Caco-2 (cell line): Measurements from ENCODE around the gene SFRP5. TPM values are rescaled to one million over a fixed set of nuclear protein-coding genes. Genes with fewer than 3 reads are reported as not detected.

ENCODE experiments used
- BruUV-seq: library from RNA; stranded (reverse); fragments of 400-500 nt; replicated peaks from 2 replicates; lab custom pipeline; 2021; lab: Mats Ljungman, UMichigan
- CTCF ChIA-PET: fragments of 300-600 bp; sonication (Branson Sonifier 250); formaldehyde crosslinking; loops from one replicate; lab custom pipeline; 2022; ENCODE audit warnings: antibody characterized with exemption; lab: Charles Lee
- POLR2A ChIA-PET: fragments of 300-600 bp; sonication (Branson Sonifier 250); formaldehyde crosslinking; loops from one replicate; lab custom pipeline; 2022; ENCODE audit warnings: antibody characterized with exemption; lab: Charles Lee
- DNase-seq, 2 experiments: peaks; one replicate each; pipeline versions ENCODE4 v3.0.0 to v3.0.0-alpha.2; 2020 to 2022
- H3K27me3 ChIP-seq: replicated peaks from 2 replicates; pipeline ENCODE4 v1.6.0; 2011; ENCODE audit warnings: low read length; ENCODE audit not compliant: control insufficient read depth, insufficient read depth
- H3K36me3 ChIP-seq: 2 replicates; pipeline ENCODE4 v1.5.1; 2011; ENCODE audit warnings: low read length; ENCODE audit not compliant: control insufficient read depth, insufficient read depth
- H3K4me1 ChIP-seq: fragments of 250-450 bp; sonication (Bioruptor Pico); 2 replicates; pipeline ENCODE4 v1.5.1; 2020; ENCODE audit warnings: mild to moderate bottlenecking
- H3K4me3 ChIP-seq: 2 replicates; pipeline ENCODE4 v1.5.1; 2011; ENCODE audit warnings: low read depth, mild to moderate bottlenecking, control low read depth, low read length
- H3K9me3 ChIP-seq: fragments of 250-450 bp; sonication (Bioruptor Pico); 2 replicates; pipeline ENCODE4 v1.5.1; 2020; ENCODE audit warnings: mild to moderate bottlenecking, moderate library complexity
- H3K27ac Mint-ChIP-seq: one replicate; pipeline ENCODE4 v1.8.0; 2022; ENCODE audit warnings: mixed read lengths; ENCODE audit not compliant: unreplicated experiment
- H3K27me3 Mint-ChIP-seq: one replicate; pipeline ENCODE4 v1.8.0; 2022; ENCODE audit warnings: mixed read lengths; ENCODE audit not compliant: insufficient read depth, unreplicated experiment
- H3K36me3 Mint-ChIP-seq: one replicate; pipeline ENCODE4 v1.8.0; 2022; ENCODE audit warnings: mild to moderate bottlenecking, mixed read lengths; ENCODE audit not compliant: insufficient read depth, unreplicated experiment
- H3K4me1 Mint-ChIP-seq: one replicate; pipeline ENCODE4 v1.8.0; 2022; ENCODE audit warnings: low read depth, mixed read lengths; ENCODE audit not compliant: unreplicated experiment
- H3K4me3 Mint-ChIP-seq: one replicate; pipeline ENCODE4 v1.8.0; 2022; ENCODE audit warnings: mild to moderate bottlenecking, moderate library complexity, mixed read lengths; ENCODE audit not compliant: unreplicated experiment
- H3K9me3 Mint-ChIP-seq: one replicate; pipeline ENCODE4 v1.8.0; 2022; ENCODE audit warnings: mixed read lengths; ENCODE audit not compliant: unreplicated experiment
- CTCF ChIP-seq, 2 experiments: fragments of 200-600 bp in 1 of 2; IDR thresholded peaks; 1 replicate in 1 of 2; 2 replicates in 1 of 2; pipeline versions ENCODE4 v1.5.1 to v1.8.0; 2011 to 2022; ENCODE audit warnings: antibody characterized with exemption in 1 of 2, control low read depth in 1 of 2, inconsistent platforms in 1 of 2, low read depth in 1 of 2, low read length in 1 of 2, mild to moderate bottlenecking in 1 of 2, moderate library complexity in 1 of 2; ENCODE audit not compliant: insufficient read depth in 1 of 2, severe bottlenecking in 1 of 2, unreplicated experiment in 1 of 2
- intact Hi-C: fragments of 100-400 bp; cut with micrococcal nuclease; formaldehyde crosslinking; loops from one replicate; pipeline ENCODE4 v1.10.0; 2022; ENCODE audit not compliant: unreplicated experiment
- total RNA-seq: library from RNA; stranded (reverse); gene quantifications from 2 replicates; pipeline ENCODE4 v1.2.3, GENCODE V29; 2022

SFRP5 gene
- total RNA-seq, 1 experiment from 2014 or later, result 1.1 TPM

GRCh38 chr10:97813311-97813710 lies 41.5 kb upstream of the SFRP5 start:
- Mint-ChIP-seq H3K9me3 (no peaks in the 10 kb centered on the region), H3K4me1 (no peaks in the 10 kb centered on the region), H3K36me3 (no peaks in the 10 kb centered on the region), H3K27ac (no peak overlapping the region), H3K27me3 (no peaks in the 10 kb centered on the region), H3K4me3 (no peak overlapping the region)
- ChIA-PET CTCF (no interaction called here), POLR2A (no interaction called here)
- intact Hi-C loops, result no loop called here
- Histone ChIP-seq H3K27me3 (no peaks in the 10 kb centered on the region), H3K4me1 (peaks cover 14% of the 10 kb centered on the region), H3K9me3 (no peaks in the 10 kb centered on the region), H3K4me3 (no peak overlapping the region), H3K36me3 (no peaks in the 10 kb centered on the region)
- no TSS peak for BruUV-seq
- DNase-seq, result no peak
- TF ChIP-seq CTCF (IDR thresholded peaks at IDR 0.05; ENCODE audit: insufficient read depth in 1 of 2, low read depth in 1 of 2, low read length in 1 of 2, severe bottlenecking in 1 of 2, unreplicated experiment in 1 of 2), result no peak

GRCh38 chr10:97812696-97813095 lies 40.9 kb upstream of the SFRP5 start:
- ChIA-PET CTCF (no interaction called here), POLR2A (no interaction called here)
- Mint-ChIP-seq H3K36me3 (no peaks in the 10 kb centered on the region), H3K4me1 (no peaks in the 10 kb centered on the region), H3K9me3 (no peaks in the 10 kb centered on the region), H3K27ac (no peak overlapping the region), H3K4me3 (no peak overlapping the region), H3K27me3 (no peaks in the 10 kb centered on the region)
- TF ChIP-seq CTCF (IDR thresholded peaks at IDR 0.05; ENCODE audit: insufficient read depth in 1 of 2, low read depth in 1 of 2, low read length in 1 of 2, severe bottlenecking in 1 of 2, unreplicated experiment in 1 of 2), result no peak
- Histone ChIP-seq H3K4me3 (no peak overlapping the region), H3K4me1 (peaks cover 14% of the 10 kb centered on the region), H3K36me3 (no peaks in the 10 kb centered on the region), H3K9me3 (no peaks in the 10 kb centered on the region), H3K27me3 (no peaks in the 10 kb centered on the region)
- BruUV-seq, result no TSS peak
- intact Hi-C loops, result no loop called here
- no peak for DNase-seq

DNA sequence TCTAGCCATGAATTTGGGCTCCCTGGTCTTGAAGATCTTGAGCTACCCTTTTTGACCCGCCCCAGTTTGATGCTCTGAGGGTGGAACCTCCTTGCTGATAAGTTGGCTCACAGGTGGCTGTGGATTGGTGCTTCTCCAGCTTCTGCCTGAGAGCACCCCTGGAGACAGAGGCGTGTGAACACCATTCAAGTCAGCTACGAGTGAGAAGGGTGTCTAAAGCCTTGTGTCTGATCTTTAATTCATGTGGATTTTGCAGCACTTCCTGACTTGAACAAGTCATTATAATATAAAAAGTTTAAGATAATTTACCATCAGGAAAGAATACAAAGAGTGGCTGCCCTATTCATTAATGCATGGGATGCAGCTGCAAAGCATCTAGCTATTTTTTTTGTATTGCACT lies 40.2 kb upstream of the SFRP5 start:
- H3K4me3 ChIP-seq, result no peak overlapping the region
- DNase-seq, result no peak
- no peaks in the 10 kb centered on the region for H3K9me3 ChIP-seq
- H3K9me3 Mint-ChIP-seq, result no peaks in the 10 kb centered on the region
- peaks cover 14% of the 10 kb centered on the region for H3K4me1 ChIP-seq
- POLR2A ChIA-PET, result no interaction called here
- CTCF ChIA-PET, result interaction anchor here (1.7 kb wide), 1 partner anchor 21 kb away, joined by 9 read pairs; no protein-coding TSS in a partner anchor
- TF ChIP-seq CTCF (IDR thresholded peaks at IDR 0.05; ENCODE audit: insufficient read depth in 1 of 2, low read depth in 1 of 2, low read length in 1 of 2, severe bottlenecking in 1 of 2, unreplicated experiment in 1 of 2), result no peak
- no peaks in the 10 kb centered on the region for H3K27me3 ChIP-seq
- no peak overlapping the region for H3K4me3 Mint-ChIP-seq
- intact Hi-C loops, result no loop called here
- H3K27me3 Mint-ChIP-seq, result no peaks in the 10 kb centered on the region
- no peaks in the 10 kb centered on the region for H3K36me3 Mint-ChIP-seq
- no peaks in the 10 kb centered on the region for H3K36me3 ChIP-seq
- BruUV-seq, result no TSS peak
- H3K4me1 Mint-ChIP-seq, result no peaks in the 10 kb centered on the region
- H3K27ac Mint-ChIP-seq, result no peak overlapping the region
